Measurements from ENCODE around the gene MISP.

- TF ChIP-seq CTCF (IDR thresholded peaks at IDR 0.05; ENCODE audit: insufficient read depth, low read length) (peak; percentile 13), SPI1 (IDR thresholded peaks at IDR 0.05; ENCODE audit: borderline replicate concordance, low read depth) (no peak), POLR2AphosphoS5 (IDR thresholded peaks at IDR 0.05; ENCODE audit: low read depth) (no peak), REST (IDR thresholded peaks at IDR 0.05; ENCODE audit: insufficient replicate concordance, low read depth) (no peak)
Measured at GRCh38 chr19:771332-771785, 20.4 kb downstream of the MISP start.
